ENCODE measurements around the gene OTUD1. TPM values are rescaled to one million over a fixed set of nuclear protein-coding genes. Genes with fewer than 3 reads are reported as not detected.

Gene OTUD1
- total RNA-seq, 1 donor from 2014 or later: 24.1 TPM

DNA sequence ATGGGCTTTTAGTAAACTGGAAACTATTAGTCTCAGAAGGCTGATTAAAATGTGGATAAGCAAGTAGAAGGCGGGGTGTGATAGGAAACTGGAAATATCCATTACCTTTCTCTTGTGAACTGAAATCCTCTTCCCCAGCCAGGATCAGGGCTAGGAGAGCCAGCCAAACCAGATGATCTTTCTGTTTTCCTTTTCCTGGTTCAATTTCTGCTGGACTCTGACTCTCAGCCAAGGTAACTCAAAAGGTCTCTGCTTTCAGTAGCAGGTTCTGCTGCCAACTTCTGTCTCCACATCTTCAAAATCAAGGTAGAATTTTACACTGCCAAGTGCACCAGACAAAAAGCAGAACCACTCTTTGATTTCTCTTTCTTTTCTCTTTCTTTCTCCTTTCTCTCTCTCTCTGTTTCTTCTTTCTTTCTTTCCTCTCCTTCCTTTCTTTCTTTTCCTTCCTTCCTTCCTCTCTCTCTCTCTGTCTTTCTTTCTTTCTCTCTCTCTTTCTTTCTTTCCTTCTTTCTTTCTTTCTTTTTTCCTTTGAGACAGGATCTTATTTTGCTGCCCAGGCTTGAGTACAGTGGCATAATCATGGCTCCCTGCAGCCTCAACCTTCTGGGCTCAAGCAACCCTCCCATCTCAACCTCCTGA, 30.8 kb downstream of the OTUD1 start:
- DNase-seq (ENCODE audit: low spot score): no peak

DNA sequence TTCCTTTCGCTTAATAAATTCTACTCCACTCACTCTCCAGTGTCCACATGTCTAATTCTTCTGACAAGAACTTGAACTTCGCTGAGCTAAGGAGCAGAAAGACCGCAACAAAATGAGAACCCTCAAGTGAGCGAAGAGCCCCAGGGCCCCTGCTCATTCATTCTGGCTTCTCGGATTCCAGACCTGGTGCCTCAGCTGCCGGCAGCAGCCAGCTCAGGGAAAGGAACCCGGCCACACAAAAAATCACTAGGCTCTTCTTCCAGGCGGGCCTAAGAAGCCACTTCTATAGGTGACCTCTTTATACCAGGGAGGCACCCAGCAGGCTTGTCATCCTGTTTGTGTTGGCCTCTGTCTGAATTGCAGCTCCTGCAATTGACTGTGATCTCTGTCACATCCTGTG, 33.3 kb downstream of the OTUD1 start:
- no peak for DNase-seq (ENCODE audit: low spot score)

DNA sequence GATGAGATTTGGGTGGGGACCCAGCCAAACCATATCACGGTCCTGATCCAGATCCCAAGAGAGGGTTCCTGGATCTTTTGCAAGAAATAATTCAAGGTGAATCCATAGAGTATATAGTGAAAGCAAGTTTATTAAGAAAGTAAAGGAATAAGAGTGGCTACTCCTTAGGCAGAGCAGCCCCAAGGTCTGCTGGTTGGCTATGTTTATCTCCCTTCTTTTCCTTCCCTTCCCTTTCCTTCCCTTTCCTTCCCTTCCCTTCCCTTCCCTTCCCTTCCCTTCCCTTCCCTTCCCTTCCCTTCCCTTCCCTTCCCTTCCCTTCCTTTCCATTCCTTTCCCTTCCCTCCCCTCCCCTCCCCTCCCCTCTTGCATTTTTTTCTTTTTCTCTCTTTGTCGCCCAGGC, 35.2 kb downstream of the OTUD1 start:
- DNase-seq (ENCODE audit: low spot score): no peak

DNA sequence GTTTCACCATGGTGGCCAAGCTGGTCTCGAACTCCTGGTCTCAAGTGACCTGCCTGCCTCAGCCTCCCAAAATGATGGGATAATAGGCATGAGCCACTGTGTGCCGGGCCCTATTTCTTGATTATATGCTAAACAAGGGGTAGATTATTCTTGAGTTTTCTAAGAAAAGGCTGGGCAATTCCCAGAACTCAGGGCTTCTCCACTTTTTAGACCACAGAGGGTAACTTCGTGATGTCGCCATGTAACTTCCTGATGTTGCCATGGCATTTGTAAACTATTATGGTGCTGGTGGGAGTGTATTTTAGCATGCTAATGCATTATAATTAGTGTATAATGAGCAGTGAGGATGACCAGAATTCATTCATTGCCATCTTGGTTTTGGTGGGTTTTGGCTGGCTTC, 35.8 kb downstream of the OTUD1 start:
- DNase-seq (ENCODE audit: low spot score): no peak

DNA sequence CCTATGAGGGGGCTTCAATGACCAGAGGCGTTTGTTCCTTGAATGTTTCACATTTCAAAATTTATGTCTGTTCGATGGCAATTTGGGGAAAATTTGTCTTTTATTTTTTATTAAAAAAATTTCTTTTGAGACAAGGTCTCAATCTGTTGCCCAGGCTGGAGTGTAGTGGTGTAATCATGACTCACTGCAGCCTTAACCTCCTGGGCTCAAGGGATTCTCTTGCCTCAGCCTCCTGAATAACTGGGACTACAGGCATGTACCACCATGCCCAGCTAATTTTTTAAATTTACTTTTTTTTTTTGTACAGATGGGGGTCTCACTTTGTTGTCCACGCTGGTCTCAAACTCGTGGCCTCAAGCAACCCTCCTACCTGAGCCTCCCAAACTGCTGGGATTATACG, 39.7 kb downstream of the OTUD1 start:
- DNase-seq (ENCODE audit: low spot score): no peak

DNA sequence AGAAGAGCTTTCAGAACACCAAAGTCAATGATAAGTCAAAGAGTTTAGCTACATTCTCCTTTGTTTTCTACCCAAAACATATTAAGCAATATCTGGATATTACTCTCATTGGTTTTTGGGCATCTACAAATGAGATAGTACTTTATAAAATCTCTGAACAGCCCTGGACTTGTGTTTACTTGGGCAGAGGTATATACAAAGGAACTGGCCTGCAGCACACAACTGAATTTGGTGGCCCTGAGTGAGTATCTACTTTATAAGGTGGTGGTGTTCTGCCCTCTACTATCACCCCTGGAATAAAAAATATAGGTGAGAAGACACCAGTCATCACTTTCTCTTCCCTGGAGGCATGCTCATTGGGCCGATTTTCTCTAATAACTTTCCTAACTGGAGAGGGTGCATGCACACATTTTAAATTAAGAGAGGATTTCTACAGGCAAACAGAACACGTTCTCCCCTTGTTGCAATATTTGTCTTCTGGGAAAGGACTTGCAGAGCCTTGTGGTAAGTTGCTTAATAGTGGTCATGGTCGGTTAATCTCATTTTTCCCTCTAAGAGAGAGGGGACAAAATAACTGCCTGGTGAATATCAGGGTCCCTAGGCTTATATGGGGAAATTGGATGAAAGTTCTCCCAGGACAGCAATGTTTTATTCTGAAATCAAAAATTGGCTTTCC, 41.1 kb downstream of the OTUD1 start:
- DNase-seq (ENCODE audit: low spot score): no peak

DNA sequence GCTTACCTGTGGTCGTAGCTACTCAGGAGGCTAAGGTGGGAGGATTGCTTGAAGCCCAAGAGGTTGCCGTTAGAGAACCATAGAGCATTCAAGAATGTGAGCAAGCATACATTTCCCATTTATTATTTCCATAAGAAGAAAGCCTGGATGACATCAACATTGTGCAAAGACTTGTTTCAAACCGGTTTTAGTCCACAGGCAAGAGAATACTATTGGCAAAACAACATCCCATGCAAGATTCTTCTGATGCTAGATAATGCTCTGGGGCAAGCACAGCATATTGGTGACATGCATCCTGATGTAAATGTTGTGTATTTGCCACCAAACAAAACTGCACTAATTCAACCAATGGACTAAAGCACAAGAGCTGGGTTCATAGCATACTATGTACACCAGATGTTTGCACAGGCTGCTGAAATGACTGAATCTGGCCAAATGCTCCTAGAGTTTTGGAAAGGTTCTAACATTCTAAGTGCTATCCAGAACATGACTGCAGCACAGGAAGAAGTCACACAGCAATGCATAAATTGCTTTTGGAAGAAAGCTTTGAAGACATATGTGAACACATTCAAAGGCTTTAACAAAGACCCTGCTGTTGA, 42.6 kb downstream of the OTUD1 start:
- DNase-seq (ENCODE audit: low spot score): no peak

DNA sequence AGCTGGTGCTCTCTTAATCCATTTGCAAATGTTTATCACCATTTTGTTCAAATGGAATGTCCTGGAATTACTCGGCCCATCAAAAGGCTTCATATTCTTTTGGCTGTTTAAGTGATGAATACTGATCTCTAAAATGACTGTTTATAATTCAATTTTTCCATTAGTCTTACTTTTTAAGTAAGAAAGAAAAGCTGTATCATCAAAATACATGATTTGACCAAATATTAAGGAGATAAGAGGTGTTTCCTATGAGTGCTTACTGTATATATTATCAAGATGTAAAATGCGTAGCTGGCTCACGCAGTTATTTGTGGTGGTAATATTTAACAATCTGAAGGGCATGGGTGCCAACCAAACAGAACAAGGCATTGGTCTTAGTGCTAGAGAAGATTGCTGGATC, 51.2 kb downstream of the OTUD1 start:
- no peak for DNase-seq (ENCODE audit: low spot score)

Other genes with a start within 250 kb of the OTUD1 start
- gene PTF1A, start 246.8 kb upstream of the OTUD1 start, total RNA-seq: not detected
- 0.14 TPM for gene C10orf67, start 94.3 kb upstream of the OTUD1 start, total RNA-seq